Stimulated activated CD4-positive, alpha-beta T cell treated with anti-CD3 and anti-CD28 coated beads, TNF-alpha, amount 100 ng/mL, for 4 hours (primary cell): ENCODE measurements around the gene TAAR9.
"Not testable (repeated sequence)": the region's sequence is repeated elsewhere in the genome, so short reads cannot be mapped to it uniquely, and the experiment has no call there.

Source experiments
- DNase-seq, 3 experiments: peaks; one replicate each; pipeline ENCODE4 v3.0.0-alpha.2; 2020; ENCODE audit warnings: low read depth in 3 of 3

Gene TAAR9

GRCh38 chr6:132515386-132515785, 22.7 kb upstream of the TAAR9 start:
- DNase-seq: no peak

GRCh38 chr6:132520953-132521352, 17.1 kb upstream of the TAAR9 start:
- no peak for DNase-seq

- no peak for DNase-seq
Measured at GRCh38 chr6:132524646-132525045, 13.4 kb upstream of the TAAR9 start.

- no peak for DNase-seq
Measured at GRCh38 chr6:132525866-132526265, 12.2 kb upstream of the TAAR9 start.

GRCh38 chr6:132526461-132526860, 11.6 kb upstream of the TAAR9 start:
- no peak for DNase-seq

GRCh38 chr6:132527791-132528190, 10.3 kb upstream of the TAAR9 start:
- no peak for DNase-seq

GRCh38 chr6:132530293-132530974, 7.6 kb upstream of the TAAR9 start:
- DNase-seq: peak; percentile 10 to 54 (median 24)

GRCh38 chr6:132534546-132534945, 3.5 kb upstream of the TAAR9 start:
- DNase-seq: not testable (repeated sequence)

GRCh38 chr6:132537145-132537544, 932 bp upstream of the TAAR9 start:
- DNase-seq: no peak

GRCh38 chr6:132544826-132545225, 6.7 kb downstream of the TAAR9 start:
- DNase-seq: no peak

- DNase-seq: no peak
Measured at GRCh38 chr6:132548746-132549463, 10.8 kb downstream of the TAAR9 start.

GRCh38 chr6:132551214-132551613, 13.1 kb downstream of the TAAR9 start:
- DNase-seq: no peak

- no peak for DNase-seq
Measured at GRCh38 chr6:132552372-132552771, 14.3 kb downstream of the TAAR9 start, which contains the start of gene TAAR8. TAAR8 (plus strand) TSS chr6:132552672; CDS start chr6:132552693, 21 bp downstream.

- not testable (repeated sequence) for DNase-seq
Measured at GRCh38 chr6:132560087-132560486, 22.0 kb downstream of the TAAR9 start.

GRCh38 chr6:132566404-132566803, 28.3 kb downstream of the TAAR9 start:
- DNase-seq: no peak

- DNase-seq: no peak
Measured at GRCh38 chr6:132567566-132567965, 29.5 kb downstream of the TAAR9 start.

- DNase-seq: no peak
Measured at GRCh38 chr6:132568611-132569010, 30.5 kb downstream of the TAAR9 start.

- DNase-seq: no peak
Measured at GRCh38 chr6:132569170-132569569, 31.1 kb downstream of the TAAR9 start.

- DNase-seq: no peak
Measured at GRCh38 chr6:132570221-132570777, 32.2 kb downstream of the TAAR9 start, which contains the start of gene TAAR6. TAAR6 (plus strand) TSS chr6:132570322; CDS start chr6:132570322, 0 bp downstream.

- no peak for DNase-seq
Measured at GRCh38 chr6:132571774-132572173, 33.7 kb downstream of the TAAR9 start.

- no peak for DNase-seq
Measured at GRCh38 chr6:132584698-132585097, 46.6 kb downstream of the TAAR9 start.

GRCh38 chr6:132587424-132587823, 49.3 kb downstream of the TAAR9 start:
- DNase-seq: no peak
